HG03196 (cell line): ENCODE results near the gene ZNF33B.
"Not testable (repeated sequence)": the region's sequence is repeated elsewhere in the genome, so short reads cannot be mapped to it uniquely, and the experiment has no call there.

Experiments
- ATAC-seq: cut with Tn5 transposase; IDR thresholded peaks from one replicate; pipeline ENCODE4 v1.9.1; 2021; ENCODE audit not compliant: unreplicated experiment

The ZNF33B gene

GRCh38 chr10:42638055-42638820, at the start of gene ZNF33B:
Gene ZNF33B (minus strand): TSS chr10:42638570. CDS start chr10:42636928, 1,642 bp downstream.
- peak; percentile 96 for ATAC-seq

DNA sequence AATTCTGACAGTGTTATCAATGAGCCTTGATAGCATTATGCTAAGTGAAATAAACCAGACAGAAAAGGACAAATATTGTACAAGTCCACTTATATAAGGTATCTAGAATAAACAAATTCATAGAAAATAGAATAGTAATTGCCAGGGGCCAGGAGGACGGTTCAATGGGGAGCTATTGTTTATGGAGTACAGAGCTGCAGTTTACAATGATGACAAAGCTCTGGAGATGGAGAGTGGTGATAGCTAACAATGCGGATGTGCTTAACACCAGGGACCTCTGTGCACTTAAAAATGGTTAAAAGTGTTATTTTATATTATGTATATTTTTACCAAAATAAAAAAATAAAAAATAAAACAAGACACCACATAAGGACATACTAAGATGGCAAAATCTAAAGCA, 46.1 kb upstream of the ZNF33B start:
- ATAC-seq: no peak

DNA sequence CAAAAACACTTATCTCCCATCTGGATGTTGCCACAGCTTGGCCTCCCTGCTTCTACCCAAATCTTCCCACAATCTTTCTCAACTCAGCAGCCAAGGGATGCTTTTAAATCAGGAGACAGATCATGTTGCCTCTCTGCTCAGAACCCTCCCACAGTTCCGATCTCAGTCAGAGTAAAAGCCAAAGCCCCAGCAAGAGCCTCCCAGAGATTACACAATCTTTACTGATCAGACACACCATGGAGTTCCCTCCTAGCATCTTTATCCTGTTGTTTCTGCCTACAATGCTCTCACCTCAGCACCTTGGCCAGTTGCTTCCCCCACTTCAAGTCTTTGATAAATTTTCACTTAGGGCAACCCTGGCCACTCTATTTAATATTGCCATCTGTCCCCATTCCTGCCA, 41.9 kb upstream of the ZNF33B start:
- no peak for ATAC-seq

- not testable (repeated sequence) for ATAC-seq
Measured at GRCh38 chr10:42665181-42665979, 27.0 kb upstream of the ZNF33B start.

DNA sequence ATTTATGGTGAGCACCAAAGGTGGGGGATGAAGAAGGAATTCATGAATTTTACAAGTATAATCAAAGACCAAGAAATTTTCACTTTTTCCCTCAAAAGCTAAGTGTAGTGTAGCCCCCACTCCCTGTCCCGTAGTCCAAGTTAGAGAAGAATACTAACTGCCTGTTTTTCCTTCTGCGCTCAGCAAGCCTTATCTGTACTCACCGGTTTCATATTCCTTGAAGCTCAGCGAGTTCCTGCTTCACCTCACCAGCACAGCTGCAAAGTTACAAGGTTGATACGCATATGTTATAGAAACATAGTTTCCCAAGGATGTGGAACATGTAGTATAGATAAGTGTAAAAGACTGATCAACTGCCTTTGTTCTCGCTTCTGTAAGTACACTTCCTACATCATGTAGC, 16.0 kb upstream of the ZNF33B start:
- ATAC-seq: no peak

DNA sequence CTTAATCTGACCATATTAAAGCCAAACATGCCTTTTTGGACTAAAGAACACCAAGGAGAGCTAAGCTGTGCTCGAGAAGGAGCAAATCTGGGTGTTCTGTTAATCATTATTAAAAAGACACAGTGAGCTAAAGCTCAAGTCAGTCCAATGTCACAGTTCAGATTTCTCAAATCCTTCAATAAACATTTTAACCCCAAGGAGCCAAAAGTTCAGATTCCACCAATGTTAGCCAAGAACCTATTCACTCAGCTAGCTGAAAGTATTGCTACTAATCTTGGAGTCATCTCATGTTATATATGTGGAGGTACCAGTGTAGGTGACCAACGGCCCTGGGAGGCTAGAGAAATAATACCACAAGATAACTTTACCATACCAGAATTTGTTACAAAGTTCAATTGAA, 14.5 kb upstream of the ZNF33B start:
- ATAC-seq: no peak

GRCh38 chr10:42650374-42650773, 12.0 kb upstream of the ZNF33B start:
- no peak for ATAC-seq

- ATAC-seq: no peak
Measured at GRCh38 chr10:42648512-42648911, 10.1 kb upstream of the ZNF33B start.

- no peak for ATAC-seq
Measured at GRCh38 chr10:42646687-42647640, 8.6 kb upstream of the ZNF33B start.

DNA sequence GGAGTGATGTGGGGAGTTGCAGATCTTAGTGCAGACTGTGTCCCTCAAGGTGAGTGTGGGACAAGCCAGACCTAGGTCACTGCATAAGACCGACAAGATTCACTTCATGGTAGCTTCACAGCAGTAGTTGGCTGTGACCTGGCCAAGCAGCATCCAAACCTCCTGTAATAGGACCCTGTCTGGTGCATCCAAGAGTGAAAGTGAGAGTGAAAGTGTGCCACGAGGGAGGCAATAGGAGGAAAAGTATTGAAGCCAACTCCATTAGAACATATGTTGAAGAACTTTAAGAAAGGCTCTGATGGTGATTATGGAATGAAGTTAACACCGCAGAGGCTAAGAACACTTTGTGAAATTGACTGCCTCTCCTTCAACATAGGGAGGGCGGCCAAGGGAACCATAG, 7.8 kb upstream of the ZNF33B start:
- no peak for ATAC-seq

GRCh38 chr10:42645516-42645915, 7.1 kb upstream of the ZNF33B start:
- no peak for ATAC-seq

DNA sequence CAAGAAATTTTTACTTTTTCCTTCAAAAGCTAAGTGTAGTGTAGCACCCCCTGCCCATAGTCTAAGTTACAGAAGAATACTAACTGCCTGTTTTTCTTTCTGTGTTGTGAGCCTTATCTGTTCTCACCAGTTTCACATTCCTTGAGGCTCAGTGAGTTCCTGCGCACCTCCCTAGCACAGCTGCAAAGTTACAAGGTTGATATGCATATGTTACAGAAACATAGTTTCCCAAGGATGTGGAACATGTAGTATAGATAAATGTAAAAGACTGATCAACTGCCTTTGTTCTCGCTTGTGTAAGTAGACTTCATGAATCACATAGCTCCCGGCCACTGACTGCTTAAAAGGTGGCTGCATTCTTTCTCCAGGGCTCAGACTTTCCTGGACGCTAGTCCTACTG, 6.7 kb upstream of the ZNF33B start:
- ATAC-seq: no peak

GRCh38 chr10:42640610-42641229, 2.4 kb upstream of the ZNF33B start:
- ATAC-seq: no peak

DNA sequence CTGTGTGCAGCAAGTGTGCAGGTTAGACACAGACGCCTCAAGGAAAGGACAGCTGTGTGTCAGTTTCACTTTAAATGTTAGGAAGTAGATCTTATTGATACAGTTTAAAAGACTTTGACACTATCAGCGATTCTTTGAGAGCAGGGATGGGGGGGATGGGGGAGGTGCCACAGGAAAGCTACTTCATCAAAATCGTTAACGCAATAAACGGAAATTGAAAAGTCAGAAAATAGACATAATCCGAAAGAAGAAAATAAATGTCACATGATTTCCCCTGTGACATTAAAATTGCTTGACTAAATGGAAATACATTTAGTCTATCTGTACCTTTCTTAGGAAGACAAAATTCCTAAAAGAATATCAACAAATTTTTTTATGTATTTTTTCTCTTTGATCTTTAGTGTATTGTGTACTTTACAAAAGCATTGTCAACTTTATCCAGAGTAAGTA, 476 bp upstream of the ZNF33B start:
- ATAC-seq: no peak

- no peak for ATAC-seq
Measured at GRCh38 chr10:42637648-42638054, 719 bp downstream of the ZNF33B start.

- ATAC-seq: no peak
Measured at GRCh38 chr10:42637142-42637541, 1.2 kb downstream of the ZNF33B start.

DNA sequence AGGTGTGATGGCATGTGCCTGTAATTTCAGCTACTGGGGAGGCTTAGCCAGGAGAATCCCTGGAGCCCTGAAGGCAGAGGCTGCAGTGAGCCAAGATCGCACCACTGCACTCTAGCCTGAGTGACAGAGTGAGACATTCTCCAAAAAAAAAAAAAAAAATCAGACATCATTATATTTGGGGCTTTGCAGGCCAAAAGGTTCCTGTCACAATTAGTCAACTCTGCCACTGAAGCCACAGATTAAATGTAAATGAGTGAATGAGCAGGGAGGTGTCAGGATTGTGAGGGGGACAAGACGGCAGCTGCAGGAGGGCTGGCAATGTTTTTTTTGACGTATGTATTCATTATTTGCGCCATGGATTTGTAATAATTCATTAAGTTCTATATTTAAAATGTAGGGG, 3.3 kb downstream of the ZNF33B start:
- no peak for ATAC-seq

- ATAC-seq: no peak
Measured at GRCh38 chr10:42632564-42632963, 5.8 kb downstream of the ZNF33B start.

DNA sequence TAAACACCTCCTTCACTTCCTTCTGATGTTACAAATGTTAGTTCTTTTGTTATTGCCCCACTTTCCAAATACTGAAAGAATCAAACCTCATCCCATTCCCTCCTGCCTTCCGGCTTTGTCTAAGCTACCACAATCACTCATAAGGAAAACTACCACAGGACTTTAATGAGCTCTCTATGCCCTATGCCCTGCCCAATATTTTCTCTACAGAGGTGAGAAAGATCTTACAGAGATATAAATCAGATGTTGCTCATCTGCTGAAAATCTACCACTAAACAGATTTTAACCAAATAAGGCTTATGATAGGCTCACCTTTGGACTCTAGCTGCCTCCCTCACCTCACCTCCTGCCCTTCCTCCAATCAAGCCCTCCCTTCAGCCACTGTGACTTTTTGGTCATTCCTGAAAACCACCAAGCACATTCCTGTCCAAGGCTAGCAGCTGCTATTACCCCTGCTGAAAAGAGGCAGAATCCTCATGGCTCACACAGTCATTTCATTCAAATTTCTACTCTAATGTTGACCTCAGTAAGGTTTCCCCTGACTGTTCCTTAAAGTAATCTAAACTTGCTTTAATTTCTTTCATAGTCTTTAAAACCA, 7.7 kb downstream of the ZNF33B start:
- no peak for ATAC-seq

DNA sequence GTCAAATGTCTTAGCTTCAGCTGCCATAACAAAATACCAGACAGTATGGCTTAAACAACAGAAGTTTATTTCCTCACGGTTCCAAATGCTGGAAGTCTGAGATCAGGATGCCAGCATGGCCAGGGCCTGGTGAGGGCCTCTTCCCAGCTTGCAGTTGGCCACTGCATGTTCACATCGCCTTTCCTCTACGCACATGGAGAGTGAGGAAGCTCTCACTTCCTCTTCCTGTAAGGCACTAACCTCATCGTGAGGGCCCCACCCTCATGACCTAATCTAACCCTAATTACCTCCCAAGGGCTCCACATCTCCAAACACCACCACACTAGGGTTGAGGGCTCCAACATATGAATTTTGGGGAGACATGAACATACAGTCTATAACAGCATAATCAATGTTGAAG, 14.4 kb downstream of the ZNF33B start:
- no peak for ATAC-seq
